ENCODE measurements around the gene GPS1.

GPS1 gene

GRCh38 chr17:82056729-82057621 is 5.3 kb downstream of the GPS1 start:
- DNase-seq (ENCODE audit: extremely low read depth in 1 of 2, low read depth in 1 of 2): no peak

DNA sequence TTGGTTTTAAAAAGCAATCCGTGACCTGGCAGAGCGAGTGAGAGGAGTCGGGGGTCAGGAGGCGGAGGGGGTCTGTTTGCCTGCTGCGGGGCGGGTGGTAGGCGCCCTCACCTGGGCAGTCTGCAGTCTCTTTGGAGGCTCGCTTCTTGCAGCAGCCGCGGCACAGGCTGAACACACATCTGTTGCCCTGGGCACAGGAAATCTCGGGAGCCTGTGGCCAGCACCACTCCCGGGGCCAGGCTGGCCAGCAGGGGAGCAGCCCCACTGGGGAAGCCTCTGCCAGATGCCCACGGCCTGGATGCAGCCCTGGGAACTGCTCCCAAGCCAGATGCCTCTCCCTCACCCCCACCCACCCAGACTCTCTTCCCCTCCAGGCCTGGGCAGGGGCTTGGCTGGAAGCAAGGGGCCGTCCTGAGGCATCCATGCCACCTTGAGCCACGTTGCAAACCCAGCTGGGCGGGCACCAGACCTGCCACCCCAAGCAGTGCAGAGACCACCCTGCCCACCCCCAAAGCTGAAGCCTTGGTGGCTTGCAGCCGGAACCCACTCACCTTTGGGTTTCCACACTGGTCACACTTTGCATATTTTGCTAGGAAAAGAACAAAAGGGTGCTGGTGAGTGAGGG is 6.6 kb downstream of the GPS1 start:
- no peak for DNase-seq (ENCODE audit: extremely low read depth in 1 of 2, low read depth in 1 of 2)

DNA sequence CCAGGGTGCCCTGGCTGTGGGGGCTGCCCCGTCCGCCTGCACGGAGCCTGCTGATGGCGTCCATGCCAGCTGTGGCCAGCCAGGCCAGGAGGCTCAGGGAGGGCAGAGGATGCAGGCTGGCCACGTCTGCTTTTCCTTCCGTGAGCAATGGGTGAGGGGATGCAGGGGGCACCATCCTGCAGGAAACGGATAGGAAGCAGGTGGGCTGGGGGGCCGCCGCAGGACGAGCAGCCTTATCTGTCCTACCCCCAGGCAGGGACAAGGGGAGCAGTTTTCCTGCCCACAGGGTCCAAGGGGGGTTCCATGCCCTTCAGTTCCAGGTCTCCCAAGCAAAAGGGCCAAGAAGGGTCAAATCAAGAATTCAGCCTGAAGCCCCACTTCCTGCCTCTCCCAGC is 7.2 kb downstream of the GPS1 start:
- DNase-seq (ENCODE audit: extremely low read depth in 1 of 2, low read depth in 1 of 2): no peak

DNA sequence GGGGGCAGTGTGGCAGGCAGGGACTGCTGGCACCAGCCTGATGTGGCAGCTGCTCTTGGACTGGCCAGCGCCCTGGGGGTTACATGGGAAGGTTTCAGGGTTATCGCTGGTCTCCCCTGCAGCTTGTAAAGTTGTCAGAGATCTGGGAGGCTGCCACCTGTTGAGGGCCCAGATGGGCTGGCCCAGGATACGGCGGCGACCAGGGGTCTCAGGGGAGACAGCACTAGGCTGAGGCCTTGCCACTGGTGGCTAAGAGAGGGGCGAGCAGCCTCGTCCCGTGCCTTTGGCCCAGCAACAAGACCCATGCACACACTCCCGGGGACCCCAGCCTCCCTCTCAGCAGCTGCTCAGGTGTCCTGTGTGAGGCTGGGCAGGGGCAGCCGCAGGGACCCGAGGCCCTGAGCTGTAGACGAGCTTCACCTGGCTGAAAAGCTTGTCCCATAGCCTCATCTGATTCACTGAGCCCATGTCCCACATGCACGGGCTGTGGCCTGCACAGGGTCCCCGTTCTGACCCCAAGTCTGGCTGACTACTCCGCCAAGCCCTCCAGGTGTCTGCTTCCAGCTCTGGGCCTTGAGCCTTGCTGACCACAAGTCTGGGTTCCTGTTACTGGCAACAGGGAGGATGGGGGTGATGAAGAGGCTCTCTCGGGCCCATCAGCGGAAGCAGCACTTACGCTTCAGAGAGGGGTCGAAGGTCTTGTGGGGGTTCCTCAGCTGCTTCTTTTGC is 7.7 kb downstream of the GPS1 start:
- no peak for DNase-seq (ENCODE audit: extremely low read depth in 1 of 2, low read depth in 1 of 2)

DNA sequence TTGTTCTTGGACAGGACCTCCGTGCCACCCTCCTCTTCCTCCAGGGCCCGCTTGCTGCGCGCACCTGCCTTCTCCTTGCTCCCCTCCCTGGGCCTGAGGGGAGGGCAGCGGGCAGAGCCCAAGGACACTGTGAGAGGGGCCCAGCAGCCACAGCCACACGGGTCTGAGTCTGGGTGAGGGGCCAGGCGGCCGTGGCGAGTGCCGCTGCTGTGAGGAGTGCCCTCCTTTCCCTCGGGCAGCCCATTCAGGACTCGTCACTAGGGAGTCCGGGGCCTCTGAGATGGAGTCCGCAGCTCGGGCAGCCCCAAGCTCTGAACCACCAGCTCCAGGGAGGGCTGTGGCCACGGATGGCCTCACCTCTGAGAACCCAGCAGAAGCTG is 8.3 kb downstream of the GPS1 start:
- no peak for DNase-seq (ENCODE audit: extremely low read depth in 1 of 2, low read depth in 1 of 2)

GRCh38 chr17:82060614-82061013 is 8.9 kb downstream of the GPS1 start:
- DNase-seq (ENCODE audit: extremely low read depth in 1 of 2, low read depth in 1 of 2): no peak

- DNase-seq (ENCODE audit: extremely low read depth in 1 of 2, low read depth in 1 of 2): no peak
Observed at GRCh38 chr17:82061047-82061925, 9.6 kb downstream of the GPS1 start.

DNA sequence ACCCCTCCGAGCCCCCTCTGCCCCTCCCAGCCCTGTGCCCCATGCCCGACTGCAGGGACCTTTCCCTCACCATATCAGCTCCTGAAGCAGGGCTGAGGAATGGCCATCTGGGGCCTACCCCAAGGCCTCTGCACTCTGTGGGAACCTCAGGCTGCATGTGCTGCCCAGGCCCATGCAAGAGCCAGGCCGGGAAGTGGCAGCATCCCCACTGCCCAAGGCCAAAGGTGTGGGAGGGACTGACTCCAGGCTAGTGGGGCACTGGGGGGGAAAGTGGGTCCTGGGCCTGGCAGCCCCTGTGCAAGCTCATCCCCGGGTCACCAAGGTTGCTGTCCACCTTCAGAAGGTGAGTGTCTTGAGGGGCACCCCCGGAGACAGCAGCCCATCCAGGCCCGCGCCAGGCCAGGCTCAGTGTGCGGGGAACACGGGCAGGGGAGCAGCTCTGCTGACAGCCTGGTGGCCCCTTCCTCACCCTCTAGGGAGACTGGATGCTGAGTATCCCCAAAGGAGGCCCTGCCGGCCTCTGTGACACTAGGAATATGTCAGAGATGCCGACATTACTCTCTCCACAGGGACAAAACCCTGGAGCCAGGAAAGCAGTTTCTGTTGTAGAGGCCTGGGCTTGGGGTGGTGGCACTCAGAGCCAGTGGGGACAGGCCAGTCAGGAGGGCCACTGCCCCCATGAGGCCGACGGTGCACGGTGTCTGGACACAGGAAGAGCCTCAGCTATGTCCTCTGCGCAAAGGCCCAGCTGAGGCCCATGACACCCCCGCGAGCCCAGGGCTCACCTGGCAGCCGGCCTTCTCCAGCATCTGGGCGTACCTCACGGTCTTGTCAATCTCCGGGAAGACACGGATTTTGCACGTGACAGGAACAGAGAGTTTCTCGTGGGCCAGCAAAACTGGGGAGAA is 10.6 kb downstream of the GPS1 start:
- DNase-seq (ENCODE audit: extremely low read depth in 1 of 2, low read depth in 1 of 2): no peak

- no peak for DNase-seq (ENCODE audit: extremely low read depth in 1 of 2, low read depth in 1 of 2)
Observed at GRCh38 chr17:82062984-82063368, 11.3 kb downstream of the GPS1 start.

GRCh38 chr17:82063424-82064415 is 12.0 kb downstream of the GPS1 start:
- no peak for DNase-seq (ENCODE audit: extremely low read depth in 1 of 2, low read depth in 1 of 2)

GRCh38 chr17:82064433-82065192 is 12.9 kb downstream of the GPS1 start:
- DNase-seq (ENCODE audit: extremely low read depth in 1 of 2, low read depth in 1 of 2): no peak

- DNase-seq (ENCODE audit: extremely low read depth in 1 of 2, low read depth in 1 of 2): no peak
Observed at GRCh38 chr17:82065193-82065637, 13.5 kb downstream of the GPS1 start.

- peak; percentile 28 to 41 for DNase-seq (ENCODE audit: extremely low read depth in 1 of 2, low read depth in 1 of 2)
Observed at GRCh38 chr17:82065638-82066303, 14.1 kb downstream of the GPS1 start, which contains the start of gene DUS1L. Gene DUS1L, minus strand, starts transcription at chr17:82065804. Its CDS starts 745 bp downstream, at chr17:82065059.

- DNase-seq (ENCODE audit: extremely low read depth in 1 of 2, low read depth in 1 of 2): no peak
Observed at GRCh38 chr17:82070611-82071010, 18.9 kb downstream of the GPS1 start.

DNA sequence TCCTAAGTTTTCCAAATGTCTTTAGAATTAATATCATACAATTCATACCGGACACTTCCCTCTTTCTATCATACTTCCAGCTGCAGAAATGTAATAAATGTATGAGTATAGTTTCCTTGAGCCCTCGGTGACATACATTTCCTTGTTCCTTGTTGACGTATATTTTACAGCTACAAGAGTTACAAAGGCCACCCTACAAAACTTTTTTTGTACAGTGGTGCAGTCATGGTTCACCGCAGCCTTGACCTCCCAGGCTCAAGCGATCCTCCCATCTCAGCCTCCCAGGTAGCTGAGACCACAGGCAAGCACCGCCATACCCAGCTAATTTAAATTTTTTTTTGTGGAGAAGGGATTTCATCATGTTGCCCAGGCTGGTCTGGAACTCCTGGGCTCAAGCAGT is 21.1 kb downstream of the GPS1 start:
- DNase-seq (ENCODE audit: extremely low read depth in 1 of 2, low read depth in 1 of 2): no peak

DNA sequence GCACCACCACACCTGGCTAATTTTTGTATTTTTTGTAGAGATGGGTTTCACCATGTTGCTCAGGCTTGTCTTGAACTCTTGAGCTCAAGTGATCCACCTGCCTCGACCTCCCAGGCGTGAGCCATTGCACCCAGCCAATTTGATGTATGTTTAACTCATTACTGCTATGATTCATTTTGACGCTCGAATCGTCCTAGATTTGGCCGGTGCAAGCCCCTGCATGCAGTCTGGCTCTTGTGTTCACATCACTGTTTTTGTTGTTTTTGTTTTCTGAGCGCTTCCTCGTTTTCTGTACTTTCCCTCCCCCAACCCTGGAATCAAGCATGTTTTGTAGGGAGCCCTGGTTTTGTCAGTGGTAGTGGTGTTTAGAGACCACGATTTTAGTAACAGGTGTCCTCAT is 21.7 kb downstream of the GPS1 start:
- no peak for DNase-seq (ENCODE audit: extremely low read depth in 1 of 2, low read depth in 1 of 2)
